C4-2B (cell line): ENCODE results near the gene KIF18A.
"Not testable (repeated sequence)": the region's sequence is repeated elsewhere in the genome, so short reads cannot be mapped to it uniquely, and the experiment has no call there.

ENCODE experiments used
- H3K27ac ChIP-seq: fragments of 450-650 bp; 2 replicates; pipeline ENCODE4 v1.5.1; 2017
- CTCF ChIP-seq: fragments of 450-650 bp; conservative IDR thresholded peaks from 2 replicates; pipeline ENCODE4 v1.5.1; 2017; ENCODE audit warnings: mild to moderate bottlenecking
- ZFX ChIP-seq: fragments of 450-650 bp; IDR thresholded peaks from 2 replicates; pipeline ENCODE4 v1.6.1; 2017

Gene KIF18A

DNA sequence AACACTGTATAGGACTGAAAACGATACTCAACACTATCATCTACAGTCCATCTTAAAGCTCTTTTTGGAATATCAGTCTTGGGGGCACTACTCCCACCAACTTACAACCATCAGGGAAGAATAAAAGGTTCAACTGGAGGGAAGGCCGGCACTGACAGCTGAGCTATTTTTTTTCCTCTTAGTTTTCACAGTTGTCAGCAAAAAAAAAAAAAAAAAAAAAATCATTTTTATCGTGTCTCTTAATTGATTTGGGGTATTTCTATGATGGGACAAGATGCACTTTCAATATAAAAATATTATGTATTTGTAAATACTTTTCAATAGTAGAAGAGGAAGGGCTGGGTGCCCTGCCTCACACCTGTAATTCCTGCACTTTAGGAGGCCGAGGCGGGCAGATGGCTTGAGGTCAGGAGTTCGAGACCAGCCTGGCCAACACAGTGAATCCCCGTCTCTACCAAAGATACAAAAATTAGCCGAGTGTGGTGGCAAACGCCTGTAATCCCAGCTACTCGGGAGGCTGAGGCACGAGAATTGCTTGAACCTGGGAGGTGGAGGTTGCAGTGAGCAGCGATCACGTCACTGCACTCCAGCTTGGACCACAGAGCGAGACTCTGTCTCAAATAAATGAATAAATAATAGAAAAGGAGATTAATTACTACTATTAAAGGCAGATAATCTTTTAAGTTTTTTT, 1.5 kb downstream of the KIF18A start:
- H3K27ac ChIP-seq: no peak overlapping the region
- TF ChIP-seq CTCF (no peak), ZFX (no peak)

DNA sequence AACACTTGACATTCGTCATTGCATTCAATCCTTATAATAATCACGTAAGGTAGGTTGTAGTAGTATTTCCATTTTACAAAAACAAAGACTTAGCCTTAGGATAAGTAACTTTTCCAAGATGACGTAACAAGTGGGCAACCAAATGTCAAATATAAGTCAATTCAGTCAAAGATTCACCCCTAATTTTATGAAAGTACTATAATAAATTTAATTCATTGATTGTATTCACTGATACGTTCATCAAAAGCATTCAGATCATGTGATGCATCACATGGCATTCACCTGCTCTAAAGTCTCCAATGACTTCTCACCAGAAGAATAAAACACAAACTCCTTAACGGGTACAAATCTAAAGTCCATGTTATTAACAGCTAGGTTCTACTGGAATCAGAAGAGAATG, 2.1 kb downstream of the KIF18A start:
- no peak overlapping the region for H3K27ac ChIP-seq
- no peak for TF ChIP-seq CTCF
- no peak for TF ChIP-seq ZFX

DNA sequence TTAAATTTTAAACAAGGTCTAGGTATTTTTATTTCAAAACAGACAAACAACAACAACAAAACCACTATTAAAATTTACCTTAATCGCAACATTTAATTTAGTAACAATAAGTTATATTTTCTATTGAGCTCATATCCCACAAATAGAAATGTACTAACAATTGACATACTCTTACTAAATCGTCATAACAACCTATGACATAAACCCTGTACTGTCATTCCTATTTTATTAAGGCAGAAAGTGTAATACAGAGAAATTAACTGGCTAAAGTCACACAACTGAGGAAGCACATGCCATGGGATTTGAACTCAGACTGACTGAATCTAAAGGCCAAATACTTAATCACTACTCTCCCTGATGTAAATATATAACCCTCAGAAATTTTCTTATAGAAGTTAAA, 3.0 kb downstream of the KIF18A start:
- H3K27ac ChIP-seq: no peak overlapping the region
- TF ChIP-seq CTCF (no peak), ZFX (no peak)

DNA sequence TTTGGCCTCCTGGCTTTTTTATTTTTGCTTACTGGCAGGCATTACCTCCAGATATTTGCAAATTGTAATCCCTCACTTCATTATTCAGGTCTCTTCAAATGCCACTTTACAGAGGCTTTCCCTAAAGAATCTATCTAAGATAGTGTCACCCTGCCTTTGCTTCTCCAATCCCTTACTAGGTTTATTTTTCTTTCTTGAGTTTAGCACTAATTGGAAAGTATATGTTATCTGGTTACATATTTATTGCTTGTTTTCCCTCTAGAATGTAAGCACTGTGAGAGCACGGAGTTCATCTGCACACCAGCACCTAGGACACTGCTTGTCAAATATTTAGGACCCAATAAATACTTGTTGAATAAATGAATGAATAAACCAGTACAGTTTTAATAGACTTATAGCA, 3.5 kb downstream of the KIF18A start:
- TF ChIP-seq CTCF: no peak
- no peak for TF ChIP-seq ZFX
- no peak overlapping the region for H3K27ac ChIP-seq

DNA sequence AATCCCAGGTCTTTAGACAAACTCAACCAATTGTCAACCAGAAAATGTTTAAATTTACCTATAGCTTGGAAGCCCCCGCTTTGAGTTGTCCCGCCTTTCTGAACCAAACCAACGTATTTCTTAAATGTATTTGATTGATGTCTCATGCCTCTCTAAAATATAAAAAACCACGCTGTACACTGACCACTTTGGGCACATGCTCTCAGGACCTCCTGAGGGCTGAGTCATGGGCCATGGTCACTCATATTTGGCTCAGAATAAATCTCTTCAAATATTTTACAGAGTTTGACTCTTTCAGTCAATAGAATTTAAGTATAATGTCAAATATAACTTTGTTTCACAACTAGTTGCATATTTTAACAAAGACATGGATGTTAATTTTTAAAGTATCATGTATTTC, 5.7 kb downstream of the KIF18A start:
- H3K27ac ChIP-seq: not testable (repeated sequence)

- no peak overlapping the region for H3K27ac ChIP-seq
- TF ChIP-seq ZFX: no peak
- no peak for TF ChIP-seq CTCF
These were observed 7.3 kb downstream of the KIF18A start for GRCh38 chr11:28100665-28101064.

DNA sequence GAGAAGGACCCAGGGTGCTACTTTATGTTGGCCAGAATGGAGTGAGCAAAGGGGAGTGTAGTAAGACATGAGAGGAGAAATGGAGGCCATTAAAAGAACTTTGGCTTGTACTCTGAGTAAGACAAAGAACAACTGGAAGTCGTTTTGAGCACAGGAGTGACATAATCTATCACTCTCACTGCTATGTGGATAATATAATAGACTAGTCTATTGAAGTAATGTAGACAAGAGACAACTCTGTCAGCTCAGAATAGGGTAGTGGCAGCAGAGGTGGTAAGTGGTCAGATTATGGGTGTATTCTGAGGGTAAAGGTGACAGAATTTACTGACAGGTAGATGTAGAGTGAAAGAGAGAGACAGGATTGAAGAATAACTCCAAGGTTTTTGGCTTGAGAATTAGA, 8.2 kb downstream of the KIF18A start:
- no peak overlapping the region for H3K27ac ChIP-seq
- TF ChIP-seq CTCF (no peak), ZFX (no peak)

GRCh38 chr11:28098257-28098656, 9.7 kb downstream of the KIF18A start:
- TF ChIP-seq CTCF: no peak
- TF ChIP-seq ZFX: no peak
- no peak overlapping the region for H3K27ac ChIP-seq
